Smooth muscle cell of the brain vasculature (primary cell): ENCODE measurements around the gene GMDS.
A peak's percentile ranks its signal among the peaks of the same experiment; 100 is the strongest.

ENCODE experiments used
- DNase-seq: peaks from one replicate; pipeline ENCODE4 v3.0.0-alpha.2; 2012; ENCODE audit warnings: low read depth, low spot score

GMDS gene

DNA sequence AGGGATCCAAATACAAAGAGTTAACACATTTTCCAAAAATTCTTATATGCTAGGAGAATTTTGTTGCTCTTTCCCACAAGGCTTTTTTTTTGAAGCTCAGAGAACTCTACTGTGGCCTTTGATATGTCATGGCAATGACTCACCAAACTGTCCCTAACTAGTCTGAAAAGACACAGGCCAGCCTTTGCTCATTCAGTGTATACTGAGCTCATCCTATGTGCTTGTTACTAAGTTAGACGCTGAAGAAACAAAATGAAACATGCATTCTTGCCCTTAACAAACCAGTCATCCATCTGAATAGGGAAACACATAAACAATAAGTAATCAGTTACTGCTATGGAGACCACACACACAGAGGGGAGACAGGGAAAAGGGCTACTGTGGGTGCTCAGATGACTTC is 343.8 kb downstream of the GMDS start:
- no peak for DNase-seq

DNA sequence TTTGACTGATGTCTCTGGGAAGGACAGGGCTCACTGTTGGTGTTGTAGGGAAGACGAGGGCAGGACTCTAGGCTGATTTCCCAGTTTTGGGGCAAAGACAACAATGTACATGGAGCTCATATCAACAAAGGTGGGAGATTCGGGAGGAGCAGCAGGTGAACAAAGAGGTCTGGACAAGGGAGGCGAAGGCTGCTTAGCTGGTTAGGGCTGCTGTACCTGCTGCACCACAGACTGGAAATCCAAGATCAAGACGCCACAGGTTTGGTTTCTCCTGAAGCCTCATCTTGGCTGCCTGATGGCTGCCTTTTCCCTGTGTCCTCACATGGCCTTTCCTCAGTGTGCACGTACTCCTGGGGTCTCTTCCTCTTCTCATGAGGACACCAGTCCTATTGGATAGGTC is 348.5 kb downstream of the GMDS start:
- DNase-seq, result no peak

DNA sequence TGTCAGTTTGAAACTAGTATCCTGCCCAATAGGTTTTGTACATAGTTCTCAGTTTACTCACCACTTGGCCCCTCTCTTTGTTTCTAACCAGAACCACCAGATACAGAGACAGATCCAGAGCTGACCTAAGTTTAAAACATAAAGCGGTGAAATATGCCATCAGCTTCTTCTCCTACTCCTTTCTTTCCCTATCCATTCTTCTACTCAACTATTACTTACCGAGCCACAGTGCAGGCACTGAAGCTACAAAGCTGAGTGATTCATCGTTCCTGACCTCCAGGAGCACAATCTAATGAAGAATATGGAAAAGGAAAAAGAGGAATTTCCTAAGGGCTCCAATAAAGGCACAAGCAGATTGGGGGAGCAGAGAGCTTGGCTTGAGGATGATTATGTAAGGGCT is 349.7 kb downstream of the GMDS start:
- no peak for DNase-seq

DNA sequence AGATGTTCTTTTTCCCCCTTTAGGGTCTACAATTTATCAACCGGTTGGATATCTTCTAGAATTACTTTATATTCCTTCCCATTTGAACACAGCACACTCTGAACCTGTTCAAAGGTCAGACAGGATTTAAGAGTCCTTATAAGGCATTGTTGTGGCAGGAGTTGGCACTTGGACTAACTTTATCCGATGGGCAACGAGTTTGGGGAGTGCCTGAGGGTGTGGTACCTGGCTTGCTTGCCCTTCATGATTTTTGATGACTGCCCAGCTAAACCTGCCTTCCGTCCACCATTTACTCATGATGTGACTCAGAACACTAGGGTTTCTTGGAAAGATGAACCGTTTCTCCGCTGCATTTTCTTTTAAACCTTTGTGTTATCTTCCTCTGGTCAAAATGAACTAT is 350.5 kb downstream of the GMDS start:
- DNase-seq, result no peak

DNA sequence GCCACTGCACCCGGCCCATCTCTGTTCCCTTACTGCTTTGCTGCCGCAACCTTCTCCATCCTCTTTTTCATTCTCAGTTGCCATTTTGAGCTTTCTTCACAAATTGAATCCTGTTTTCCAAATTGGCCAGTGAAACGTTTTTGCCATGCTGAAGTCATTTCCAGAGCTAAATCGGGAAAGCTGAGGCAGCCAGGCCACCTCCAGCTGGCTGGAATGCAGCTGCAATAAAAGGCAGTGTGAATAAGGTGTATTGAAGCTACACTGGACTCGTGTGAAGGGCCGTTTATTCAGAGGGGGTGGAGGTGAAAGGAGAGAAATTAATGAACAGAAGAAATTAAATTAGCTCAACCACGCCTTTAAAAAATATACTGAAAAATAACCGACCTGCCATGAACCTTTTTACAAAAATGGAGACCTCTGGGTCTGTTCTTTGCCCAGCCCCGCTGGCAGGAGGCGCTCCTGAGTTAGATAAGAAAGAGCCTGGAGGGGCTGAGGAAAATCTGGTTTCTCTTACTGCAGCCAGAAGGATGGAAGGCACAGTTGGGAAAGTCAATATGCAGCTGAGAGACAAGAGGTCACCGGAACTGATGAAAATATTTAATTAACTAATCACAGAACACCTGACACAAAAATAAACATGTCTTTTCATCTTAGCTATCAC is 351.8 kb downstream of the GMDS start:
- no peak for DNase-seq

DNA sequence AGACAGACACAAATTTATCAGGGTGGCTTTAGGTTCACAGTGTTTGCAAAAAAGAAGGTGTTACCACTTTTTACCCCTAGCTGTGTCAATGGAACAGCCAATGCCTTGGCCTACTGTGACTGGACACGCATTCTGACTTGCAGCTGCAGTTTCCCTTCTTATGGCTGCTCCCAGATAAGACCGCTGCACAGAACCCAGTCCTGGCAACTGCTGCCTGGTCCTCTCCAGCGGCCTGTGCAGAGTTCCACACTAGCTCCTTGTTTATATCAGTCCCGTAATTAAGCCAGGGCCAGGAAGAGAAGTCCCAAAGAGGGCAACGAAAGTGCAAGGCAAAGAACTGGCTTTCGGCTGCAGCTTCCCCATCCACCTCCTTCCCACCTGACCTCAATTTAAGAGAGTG is 352.7 kb downstream of the GMDS start:
- DNase-seq, result no peak

DNA sequence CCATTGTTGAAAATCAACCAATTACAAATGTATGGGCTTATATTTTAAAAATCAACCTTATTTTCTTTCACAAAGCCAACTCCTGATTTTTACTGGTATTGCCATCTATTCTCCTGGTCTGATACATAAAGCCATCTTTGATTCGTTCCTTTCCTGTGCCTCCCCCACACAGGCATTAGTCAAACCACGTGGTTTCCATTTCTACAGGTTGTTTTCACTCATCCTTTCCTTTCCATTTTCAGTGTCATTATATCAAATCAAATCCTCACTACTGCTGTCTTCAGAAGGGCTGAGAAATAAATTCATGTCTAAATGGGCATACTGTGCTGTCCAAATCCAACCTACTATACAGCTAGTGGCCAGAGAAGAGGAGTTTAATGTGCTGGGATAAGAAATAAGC is 354.4 kb downstream of the GMDS start:
- DNase-seq, result no peak

DNA sequence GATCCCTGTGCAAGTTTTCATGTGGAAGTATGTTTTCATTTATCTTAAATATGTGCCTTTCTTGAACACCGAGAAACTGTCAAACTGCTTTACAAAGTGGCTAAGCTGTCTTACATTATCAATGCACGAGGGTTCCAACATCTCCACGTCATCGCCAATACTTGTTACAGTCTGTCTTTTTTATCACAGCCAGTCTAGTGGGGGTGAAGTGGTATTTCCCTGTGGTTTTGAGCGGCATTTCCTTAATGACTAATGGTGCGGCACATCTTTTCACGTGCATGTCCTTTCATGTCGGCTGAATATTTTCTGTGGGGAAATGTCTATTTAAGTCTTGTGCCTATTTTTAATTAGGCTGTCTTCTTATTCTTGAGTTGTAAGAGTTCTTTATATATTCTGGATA is 355.3 kb downstream of the GMDS start:
- no peak for DNase-seq

DNA sequence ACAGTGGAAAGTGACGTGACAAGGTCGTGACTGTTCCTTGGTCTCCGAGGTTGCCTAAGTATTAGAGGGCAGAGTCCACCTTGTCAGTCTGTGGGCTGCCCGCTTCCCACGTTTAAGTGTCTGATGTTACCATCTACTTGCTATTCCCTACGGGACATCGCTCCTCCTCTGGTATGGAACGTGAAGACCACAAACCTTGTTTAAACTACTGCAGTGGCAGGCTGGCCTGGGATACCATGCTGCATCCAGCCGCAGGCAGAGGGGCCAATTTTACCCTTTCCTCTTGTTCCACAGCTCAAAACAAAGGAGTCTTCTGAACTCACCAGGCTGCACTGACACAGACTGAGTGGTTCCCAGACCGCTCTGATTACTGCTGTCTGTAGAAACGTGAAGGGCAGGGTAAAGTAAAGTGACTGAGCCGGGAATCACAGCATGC is 359.8 kb downstream of the GMDS start:
- DNase-seq, result peak; percentile 63

DNA sequence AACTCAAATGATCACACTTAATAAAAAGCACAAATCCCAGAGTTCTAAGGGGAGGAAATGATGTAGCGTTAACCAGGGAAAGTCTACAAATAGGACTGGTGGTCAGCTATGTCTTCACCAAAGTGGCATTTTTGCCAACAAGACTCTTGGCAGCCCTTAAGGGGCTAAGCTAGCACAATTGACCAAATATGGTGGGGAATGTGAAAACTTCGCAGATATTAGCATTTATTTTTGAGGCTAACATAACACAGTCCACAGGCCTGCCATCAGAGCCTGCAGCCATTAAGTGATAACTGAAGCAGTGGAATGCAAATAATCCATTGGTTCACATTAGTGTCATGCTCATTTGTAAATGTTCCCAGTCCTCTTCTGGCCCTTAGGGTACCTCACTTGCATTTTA is 361.1 kb downstream of the GMDS start:
- no peak for DNase-seq

DNA sequence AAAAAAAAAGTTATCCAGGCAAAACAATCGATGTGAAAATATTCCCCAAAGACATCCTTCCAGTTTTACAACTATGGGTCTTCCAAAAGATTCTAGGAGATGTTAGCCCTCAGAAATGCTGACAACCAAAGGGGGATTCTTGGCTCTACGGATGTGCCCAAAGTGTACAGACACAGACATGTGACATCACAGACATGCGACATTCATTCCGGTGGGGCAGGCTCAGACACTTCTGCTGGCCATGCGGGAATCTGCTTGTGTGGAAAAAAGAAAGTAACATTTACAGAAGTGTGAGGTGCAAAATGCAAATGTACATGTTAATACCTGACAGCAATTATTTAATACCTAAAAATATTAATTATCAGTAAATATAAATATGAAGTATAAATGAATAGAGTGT is 367.1 kb downstream of the GMDS start:
- no peak for DNase-seq

DNA sequence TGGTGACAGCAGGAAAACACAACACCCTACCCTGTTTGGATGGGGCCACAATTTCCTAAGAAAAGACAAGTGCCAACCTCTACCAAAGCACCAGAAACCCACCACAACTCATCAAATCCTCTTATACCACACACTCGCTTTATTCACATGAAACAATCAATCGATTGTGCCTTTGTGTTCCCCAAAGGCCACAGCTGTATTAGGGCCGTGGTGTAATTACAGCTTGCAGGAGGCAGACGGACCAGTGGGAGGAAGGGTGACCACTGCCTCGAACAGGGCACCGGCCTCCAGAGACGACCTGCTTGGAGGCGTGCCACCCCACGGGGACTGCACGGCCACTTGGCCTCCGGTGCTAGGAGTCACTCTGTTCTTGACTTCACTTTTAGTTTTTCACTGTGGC is 371.6 kb downstream of the GMDS start:
- DNase-seq, result no peak

DNA sequence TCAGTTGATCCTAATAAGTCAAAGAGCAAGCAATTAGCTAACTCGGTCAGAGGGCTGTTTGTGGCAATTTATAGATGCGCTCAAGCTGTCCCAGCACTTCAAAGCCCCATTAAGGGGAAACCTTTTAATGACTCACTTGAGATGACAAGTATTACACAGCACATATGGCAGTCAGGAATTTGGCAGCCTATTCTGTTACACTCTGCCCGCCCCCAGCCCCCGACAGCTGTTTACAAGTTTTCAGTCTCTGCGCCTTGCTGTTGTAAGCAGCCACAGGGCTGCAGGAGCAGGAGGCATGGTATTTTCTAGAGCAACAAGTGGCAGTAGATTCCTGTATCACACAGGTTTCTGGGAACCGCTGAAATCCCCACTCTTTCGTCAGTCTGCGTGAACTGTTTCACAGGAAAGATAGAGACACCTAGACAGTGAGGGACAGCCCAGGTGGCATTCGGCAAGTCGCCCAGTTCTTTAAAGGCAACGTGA is 372.7 kb downstream of the GMDS start:
- DNase-seq, result no peak

DNA sequence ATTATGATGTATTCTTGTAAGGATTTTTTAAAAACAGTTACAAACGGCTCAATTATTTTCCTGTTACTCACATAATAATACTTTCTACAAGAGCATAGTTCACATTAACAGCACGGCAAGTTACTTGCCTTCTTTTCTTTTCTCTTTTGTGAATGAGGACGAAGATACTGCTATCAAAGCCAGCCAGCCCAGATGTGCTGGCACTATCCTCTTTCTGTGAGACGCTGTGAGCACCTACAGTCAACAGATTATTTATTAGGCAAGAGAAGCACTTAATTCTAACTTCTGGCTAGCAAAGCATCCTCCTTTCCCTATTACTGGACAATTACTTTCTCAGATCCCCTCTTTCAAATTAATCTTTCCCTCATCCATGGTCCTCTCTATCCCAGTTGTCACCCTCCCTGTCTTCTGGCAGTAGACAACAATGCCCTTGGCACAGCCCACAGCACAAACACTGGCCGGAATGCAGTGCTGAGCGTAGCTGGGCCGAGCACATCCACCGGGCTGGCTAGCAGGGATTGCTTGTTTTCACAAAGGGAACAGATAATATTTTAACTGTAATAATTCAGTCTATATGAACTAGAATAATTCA is 373.6 kb downstream of the GMDS start:
- DNase-seq, result no peak

DNA sequence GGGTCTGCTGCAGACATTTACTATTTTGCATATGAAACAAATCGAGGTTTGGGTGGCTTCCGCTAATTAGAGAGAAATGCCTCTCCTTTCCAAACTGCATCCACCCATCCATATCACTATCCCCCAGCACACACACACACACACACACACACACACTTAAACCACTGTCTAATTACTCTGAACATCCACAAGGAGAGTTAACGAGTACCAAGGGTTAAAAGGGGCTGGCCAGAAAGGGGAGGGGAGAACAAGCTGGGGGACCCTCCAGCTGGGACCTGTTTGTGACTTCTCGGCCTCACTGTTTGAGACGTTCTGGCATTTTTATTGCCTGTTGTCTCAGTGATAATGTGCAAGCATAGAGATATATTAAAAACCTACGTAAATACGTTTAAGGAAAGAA is 374.5 kb downstream of the GMDS start:
- DNase-seq, result no peak

DNA sequence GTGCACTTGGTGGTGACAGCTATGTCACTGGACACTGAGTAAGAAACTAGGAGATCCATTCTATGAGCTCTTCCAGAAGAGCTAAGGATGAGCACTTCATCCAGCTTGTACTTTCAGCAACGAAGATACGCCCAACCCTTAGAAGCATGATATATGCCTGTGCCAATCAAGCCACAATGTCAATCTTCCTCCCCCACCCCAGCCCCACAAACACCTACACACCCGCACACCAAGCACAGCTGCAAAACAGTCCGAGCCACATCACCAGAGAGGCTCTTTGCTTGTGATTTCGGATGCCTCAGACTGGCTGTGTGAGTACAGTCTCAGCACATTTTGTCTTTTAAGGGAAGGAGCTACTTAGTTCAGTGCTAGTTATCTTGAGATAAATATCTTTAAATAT is 375.2 kb downstream of the GMDS start:
- no peak for DNase-seq

DNA sequence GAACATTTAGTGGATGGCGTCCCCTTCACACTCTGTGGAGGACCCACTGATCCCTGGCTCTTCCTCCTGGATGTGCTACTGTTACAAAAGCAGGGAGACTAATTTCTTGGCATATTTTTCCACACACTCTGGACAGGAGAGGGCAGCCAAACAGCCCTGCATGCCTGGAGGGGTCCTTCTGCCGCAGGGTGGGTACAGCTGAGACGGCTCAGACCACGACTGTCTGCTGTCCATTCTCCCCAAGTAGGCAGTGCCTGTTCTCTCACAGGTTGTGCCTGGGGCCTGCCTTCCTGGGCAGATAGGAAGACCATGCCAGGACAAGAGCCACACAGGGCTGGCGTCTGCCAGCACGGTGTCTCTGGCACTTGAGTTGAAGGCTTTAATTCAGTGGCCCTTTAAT is 375.6 kb downstream of the GMDS start:
- no peak for DNase-seq

DNA sequence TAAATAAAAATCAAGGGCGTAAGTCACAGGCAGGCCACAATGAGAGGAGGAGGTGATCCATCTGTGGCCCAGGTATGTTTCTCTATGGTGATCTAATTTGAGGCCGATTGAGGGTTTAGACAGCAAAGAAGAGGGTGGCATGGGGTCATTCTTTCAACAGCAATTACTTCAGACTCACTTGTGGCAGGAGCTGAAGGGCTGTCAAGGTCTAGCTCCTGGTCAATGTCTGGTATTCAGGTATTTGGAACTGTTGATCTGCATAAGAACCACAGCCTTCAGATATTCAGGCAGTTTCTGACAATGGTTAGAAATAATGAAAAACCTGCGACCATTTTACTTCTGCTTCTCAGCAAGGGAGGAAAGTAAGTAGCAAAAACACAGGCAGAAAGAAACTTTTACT is 376.1 kb downstream of the GMDS start:
- DNase-seq, result no peak

DNA sequence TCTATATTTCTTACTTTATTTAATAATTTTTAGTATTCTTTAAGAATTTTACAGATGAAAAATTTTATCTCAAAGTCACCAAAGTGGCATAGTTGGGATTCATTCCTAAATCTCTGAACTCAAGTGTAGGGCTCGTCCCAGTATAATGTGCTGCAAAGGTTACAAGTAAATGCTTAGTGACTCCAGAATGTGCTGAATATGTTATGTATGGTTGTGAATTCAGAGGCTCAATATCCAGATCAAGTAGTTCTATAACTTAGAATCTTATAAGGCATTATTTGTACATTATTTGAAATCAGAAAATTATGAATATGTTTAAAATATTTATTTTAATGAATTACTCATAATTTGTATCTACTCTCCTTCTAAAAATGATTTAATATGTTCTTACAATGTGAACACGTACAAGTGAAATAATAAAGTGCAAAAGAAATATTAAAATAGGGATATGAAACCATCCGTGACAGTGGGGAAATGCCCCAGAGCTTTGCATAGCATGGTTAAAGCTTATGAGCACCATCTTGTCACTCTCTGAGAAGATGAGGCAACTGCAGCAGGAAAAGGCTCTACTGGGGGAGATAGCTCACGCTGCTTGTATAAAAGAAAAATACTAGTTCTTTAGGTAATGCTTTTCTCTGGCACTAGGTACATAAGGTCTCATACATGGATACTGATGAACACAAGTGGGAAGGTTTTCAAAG is 376.7 kb downstream of the GMDS start:
- DNase-seq, result no peak

DNA sequence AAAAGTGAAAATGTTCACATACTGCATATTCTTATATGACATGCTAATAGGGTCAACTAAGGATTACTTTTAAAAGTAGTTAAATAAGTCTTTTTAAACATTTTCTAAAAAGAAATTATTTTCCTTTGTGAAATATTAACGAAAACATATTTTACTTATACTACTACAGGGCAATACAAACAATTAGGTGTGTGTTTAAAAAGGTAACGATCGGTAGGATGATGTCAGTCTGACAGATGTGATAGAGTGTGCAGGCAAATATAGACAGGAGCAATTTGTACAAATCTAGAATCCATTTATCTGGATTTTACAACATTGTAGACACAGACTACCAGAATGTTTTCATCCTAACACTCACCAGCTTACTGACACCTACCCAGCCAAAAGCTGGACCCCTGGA is 378.2 kb downstream of the GMDS start:
- DNase-seq, result no peak

DNA sequence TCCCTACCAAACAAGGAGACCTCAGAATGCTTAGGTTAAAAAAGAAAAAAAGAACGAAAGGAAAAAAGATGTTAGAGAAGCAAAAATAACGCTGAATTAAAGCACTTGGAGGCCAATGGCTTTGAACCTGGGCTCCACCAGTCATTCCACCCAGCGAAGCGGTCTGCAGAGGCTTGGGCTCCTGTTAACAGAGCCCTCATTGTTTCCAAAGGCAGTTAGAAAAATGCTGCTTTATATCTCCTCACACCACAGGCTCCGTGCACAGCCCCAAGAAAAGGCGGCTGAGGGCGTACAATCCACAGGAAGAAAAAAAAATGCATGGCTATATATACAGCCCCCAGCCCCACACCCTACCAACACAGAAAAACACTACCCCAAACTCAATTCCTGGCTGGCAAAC is 379.8 kb downstream of the GMDS start:
- DNase-seq, result no peak

DNA sequence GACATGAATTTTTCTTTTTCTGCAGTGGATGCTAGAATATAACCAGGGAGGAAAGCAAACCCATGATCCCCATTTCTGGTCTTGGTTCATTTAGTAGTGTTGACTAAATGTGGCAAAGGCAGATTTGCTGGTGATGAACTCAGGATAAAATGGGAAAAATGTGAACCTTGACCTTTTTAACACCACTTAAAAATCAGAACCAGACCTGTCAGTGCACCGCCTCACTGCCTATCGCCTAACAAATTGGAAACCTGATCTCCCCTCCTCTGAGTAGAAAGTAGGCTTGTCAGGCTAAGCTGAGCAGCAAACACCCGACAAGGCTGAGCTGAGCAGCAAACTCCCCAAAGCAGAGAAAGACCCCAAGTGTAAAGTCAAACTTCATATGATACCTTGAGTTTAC is 380.9 kb downstream of the GMDS start:
- DNase-seq, result no peak

DNA sequence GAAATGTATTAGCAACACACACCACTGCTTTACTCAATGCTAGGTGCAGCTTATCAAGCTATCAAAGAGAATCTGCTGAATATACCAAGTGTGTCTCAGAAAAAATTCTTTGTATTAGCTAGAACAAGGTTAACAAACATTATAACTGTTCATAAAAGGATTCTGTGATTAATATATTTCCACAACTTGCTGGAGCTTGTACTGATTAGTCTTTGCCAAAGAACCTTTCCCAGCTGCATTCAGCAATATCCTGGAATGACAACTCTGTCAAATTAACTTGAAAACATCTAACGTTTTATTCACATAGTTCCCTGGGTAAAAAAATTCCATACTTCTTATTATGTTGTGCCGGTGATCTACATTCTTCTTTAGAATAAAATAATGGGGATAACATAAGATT is 383.0 kb downstream of the GMDS start:
- DNase-seq, result no peak
